GM19372 (cell line): Measurements from ENCODE around the gene PRKN.
"Not testable (repeated sequence)": the region's sequence is repeated elsewhere in the genome, so short reads cannot be mapped to it uniquely, and the experiment has no call there.

ENCODE experiments used
- ATAC-seq: cut with Tn5 transposase; IDR thresholded peaks from one replicate; pipeline ENCODE4 v1.9.1; 2021; ENCODE audit warnings: mild to moderate bottlenecking, low read depth, moderate library complexity; ENCODE audit not compliant: unreplicated experiment

Gene PRKN

GRCh38 chr6:162546905-162547304, 180.7 kb downstream of the PRKN start:
- ATAC-seq = no peak

GRCh38 chr6:162543221-162543620, 184.3 kb downstream of the PRKN start:
- ATAC-seq = no peak

- ATAC-seq = no peak
Observed at GRCh38 chr6:162541019-162541601, 186.5 kb downstream of the PRKN start.

GRCh38 chr6:162539321-162539720, 188.2 kb downstream of the PRKN start:
- ATAC-seq = no peak

- no peak for ATAC-seq
Observed at GRCh38 chr6:162538643-162539064, 188.9 kb downstream of the PRKN start.

GRCh38 chr6:162533009-162533400, 194.6 kb downstream of the PRKN start:
- no peak for ATAC-seq

- ATAC-seq = no peak
Observed at GRCh38 chr6:162532283-162533008, 195.1 kb downstream of the PRKN start.

GRCh38 chr6:162531391-162531790, 196.2 kb downstream of the PRKN start:
- ATAC-seq = not testable (repeated sequence)

GRCh38 chr6:162528538-162528937, 199.0 kb downstream of the PRKN start:
- ATAC-seq = no peak

- no peak for ATAC-seq
Observed at GRCh38 chr6:162526960-162527359, 200.6 kb downstream of the PRKN start.

- no peak for ATAC-seq
Observed at GRCh38 chr6:162525181-162525580, 202.4 kb downstream of the PRKN start.

- ATAC-seq = no peak
Observed at GRCh38 chr6:162512744-162513143, 214.8 kb downstream of the PRKN start.

GRCh38 chr6:162497389-162497788, 230.2 kb downstream of the PRKN start:
- no peak for ATAC-seq

GRCh38 chr6:162493917-162494316, 233.6 kb downstream of the PRKN start:
- ATAC-seq = no peak

GRCh38 chr6:162491637-162492036, 235.9 kb downstream of the PRKN start:
- ATAC-seq = no peak

- no peak for ATAC-seq
Observed at GRCh38 chr6:162489101-162489976, 238.2 kb downstream of the PRKN start.

GRCh38 chr6:162488444-162488843, 239.1 kb downstream of the PRKN start:
- no peak for ATAC-seq

GRCh38 chr6:162485464-162485863, 242.1 kb downstream of the PRKN start:
- ATAC-seq = no peak

- ATAC-seq = no peak
Observed at GRCh38 chr6:162481938-162482337, 245.6 kb downstream of the PRKN start.

- no peak for ATAC-seq
Observed at GRCh38 chr6:162481320-162481719, 246.2 kb downstream of the PRKN start.

GRCh38 chr6:162478192-162478671, 249.3 kb downstream of the PRKN start:
- ATAC-seq = no peak
